Lung (tissue), 12 donors: ENCODE measurements around the gene PPARGC1A. TPM values are rescaled to one million over a fixed set of nuclear protein-coding genes. Genes with fewer than 3 reads are reported as not detected.
A peak's percentile ranks its signal among the peaks of the same experiment; 100 is the strongest.

Experiments
- ATAC-seq: fragments of 200-7000 bp; cut with Tn5 transposase; one replicate; pipeline ENCODE4 v1.9.1; 2020; ENCODE audit warnings: moderate number of reproducible peaks; ENCODE audit not compliant: insufficient read depth, low FRiP score
- DNase-seq, 3 donors: peaks; one replicate each; pipeline ENCODE4 v3.0.0-alpha.2; 2013 to 2017
- H3K27ac ChIP-seq, 2 donors: one replicate each; pipeline ENCODE4 v1.5.1; 2013; ENCODE audit warnings: mild to moderate bottlenecking in 2 of 2, moderate library complexity in 2 of 2, control low read depth in 1 of 2, inconsistent platforms in 1 of 2, low read depth in 1 of 2, low read length in 1 of 2
- H3K27me3 ChIP-seq, 3 donors: one replicate each; pipeline ENCODE4 v1.5.1; 2013; ENCODE audit warnings: low read length in 2 of 3; ENCODE audit not compliant: control insufficient read depth in 3 of 3, insufficient read depth in 3 of 3
- H3K36me3 ChIP-seq, 4 donors: one replicate each; pipeline ENCODE4 v1.5.1; 2013; ENCODE audit warnings: low read length in 4 of 4, mild to moderate bottlenecking in 1 of 4, moderate library complexity in 1 of 4; ENCODE audit not compliant: control insufficient read depth in 4 of 4, insufficient read depth in 4 of 4
- H3K4me1 ChIP-seq, 5 donors: one replicate each; pipeline ENCODE4 v1.5.1; 2013; ENCODE audit warnings: low read length in 5 of 5, mild to moderate bottlenecking in 2 of 5, moderate library complexity in 1 of 5; ENCODE audit not compliant: control insufficient read depth in 5 of 5, insufficient read depth in 5 of 5
- H3K4me3 ChIP-seq: one replicate; pipeline ENCODE4 v1.5.1; 2013; ENCODE audit warnings: mild to moderate bottlenecking, control low read depth, moderate library complexity
- H3K9ac ChIP-seq, 2 donors: one replicate each; pipeline ENCODE4 v1.5.1; 2013; ENCODE audit warnings: low read length in 2 of 2, control low read depth in 1 of 2; ENCODE audit not compliant: insufficient read depth in 1 of 2
- H3K9me3 ChIP-seq, 4 donors: one replicate each; pipeline ENCODE4 v1.5.1; 2013; ENCODE audit warnings: low read length in 3 of 4, mild to moderate bottlenecking in 1 of 4, moderate library complexity in 1 of 4; ENCODE audit not compliant: control insufficient read depth in 4 of 4, insufficient read depth in 3 of 4
- WGBS, 2 donors: extraction: QIAGEN DNeasy Blood & Tissue Kit; methylation state at CpG; one replicate each; pipeline ENCODE4 v1.1.7; 2013; 5-methylcytosine and 5-hydroxymethylcytosine counted together
- polyA plus RNA-seq, 2 donors: library from polyadenylated mRNA; stranded (reverse); fragments of 200-250 nt; gene quantifications; one replicate each; pipeline ENCODE4 v1.2.1, GENCODE V29; 2013
- total RNA-seq, 2 donors: library from RNA; depleted of rRNA in 1 of 2; stranded (reverse); fragments of >200 nt in 1 of 2; gene quantifications; one replicate each; pipeline ENCODE4 v1.2.1, GENCODE V29; 2014 to 2021
- TF ChIP-seq, protein P1 (sequence below): IDR thresholded peaks from 2 replicates; pipeline ENCODE4 v1.5.1; 2012; ENCODE audit warnings: mild to moderate bottlenecking; ENCODE audit errors: control extremely low read depth, extremely low read depth
- donor health status: control.
- donor health status: control.
- donor health status: Bipolar disorder and iron deficiency.
- donor health status: healthy.
- donor health status: DM: yes; HTN: yes; CAD: no.

PPARGC1A gene
- total and polyA plus RNA-seq, 4 donors: 1.1 to 17.9 (median 5.1) TPM

DNA sequence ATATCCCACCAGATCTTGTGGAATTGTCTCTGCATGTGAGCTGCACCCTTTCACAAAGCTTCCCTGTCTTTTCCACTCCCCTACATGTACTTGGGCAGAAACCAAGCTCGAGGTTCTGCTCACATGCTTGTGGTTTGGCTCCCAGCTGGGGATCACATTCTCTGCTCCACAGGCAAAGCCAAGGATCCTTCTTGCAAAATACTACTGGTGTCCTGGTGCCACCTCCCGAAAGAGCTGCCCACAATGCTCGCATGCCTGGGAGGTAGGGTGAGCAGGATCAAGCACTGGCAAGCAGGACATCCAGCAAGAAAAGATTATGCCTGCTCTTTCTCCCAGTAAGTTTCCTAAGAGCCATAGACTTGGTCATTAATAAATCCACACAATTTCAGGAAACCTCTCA, 45.1 kb upstream of the PPARGC1A start:
- Histone ChIP-seq H3K9me3 (peaks cover 0 to 2% (median 0%) of the 10 kb centered on the region in 4 donors), H3K4me1 (peaks cover 0 to 12% (median 3%) of the 10 kb centered on the region in 5 donors), H3K9ac (no peak overlapping the region), H3K4me3 (no peak overlapping the region), H3K27me3 (no peaks in the 10 kb centered on the region), H3K36me3 (no peaks in the 10 kb centered on the region), H3K27ac (peak overlapping the region in 1 of 2 donors; percentile 84)
- peak in 2 of 3 donors; percentile 18 to 53 for DNase-seq
- TF ChIP-seq, protein P1, sequence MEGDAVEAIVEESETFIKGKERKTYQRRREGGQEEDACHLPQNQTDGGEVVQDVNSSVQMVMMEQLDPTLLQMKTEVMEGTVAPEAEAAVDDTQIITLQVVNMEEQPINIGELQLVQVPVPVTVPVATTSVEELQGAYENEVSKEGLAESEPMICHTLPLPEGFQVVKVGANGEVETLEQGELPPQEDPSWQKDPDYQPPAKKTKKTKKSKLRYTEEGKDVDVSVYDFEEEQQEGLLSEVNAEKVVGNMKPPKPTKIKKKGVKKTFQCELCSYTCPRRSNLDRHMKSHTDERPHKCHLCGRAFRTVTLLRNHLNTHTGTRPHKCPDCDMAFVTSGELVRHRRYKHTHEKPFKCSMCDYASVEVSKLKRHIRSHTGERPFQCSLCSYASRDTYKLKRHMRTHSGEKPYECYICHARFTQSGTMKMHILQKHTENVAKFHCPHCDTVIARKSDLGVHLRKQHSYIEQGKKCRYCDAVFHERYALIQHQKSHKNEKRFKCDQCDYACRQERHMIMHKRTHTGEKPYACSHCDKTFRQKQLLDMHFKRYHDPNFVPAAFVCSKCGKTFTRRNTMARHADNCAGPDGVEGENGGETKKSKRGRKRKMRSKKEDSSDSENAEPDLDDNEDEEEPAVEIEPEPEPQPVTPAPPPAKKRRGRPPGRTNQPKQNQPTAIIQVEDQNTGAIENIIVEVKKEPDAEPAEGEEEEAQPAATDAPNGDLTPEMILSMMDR: no peak
- peak; percentile 60 for ATAC-seq
- WGBS, 2 donors: 16 to 40% methylated on average over 3 of the region's 3 CpGs

DNA sequence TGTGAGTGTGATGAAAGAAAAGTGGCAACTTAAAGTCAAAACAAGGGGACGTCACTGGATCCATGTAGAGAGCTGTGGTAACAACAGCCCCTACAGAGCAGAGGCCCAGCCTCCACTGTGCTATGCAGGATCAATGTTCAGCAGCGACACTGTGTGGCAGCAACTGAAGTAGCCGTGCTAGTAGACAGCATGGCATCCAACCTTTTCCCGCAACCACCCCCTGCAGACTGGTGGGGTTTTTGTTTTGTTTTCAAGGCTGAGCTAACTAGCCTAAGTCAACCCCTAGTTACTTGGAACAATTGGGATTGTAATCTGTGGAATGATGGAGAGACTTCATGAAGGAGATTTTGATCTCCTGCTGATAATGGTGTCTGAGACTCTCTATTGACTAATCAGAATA, 44.4 kb upstream of the PPARGC1A start:
- WGBS, 2 donors: 90 to 96% methylated on average over 4 of the region's 4 CpGs
- Histone ChIP-seq H3K36me3 (no peaks in the 10 kb centered on the region), H3K27ac (peak overlapping the region in 1 of 2 donors; percentile 84), H3K9ac (no peak overlapping the region), H3K9me3 (peaks cover 0 to 2% (median 0%) of the 10 kb centered on the region in 4 donors), H3K4me1 (peaks cover 0 to 12% (median 3%) of the 10 kb centered on the region in 5 donors), H3K27me3 (no peaks in the 10 kb centered on the region), H3K4me3 (no peak overlapping the region)
- ATAC-seq (no peak), DNase-seq (no peak)
- TF ChIP-seq, protein P1: no peak

DNA sequence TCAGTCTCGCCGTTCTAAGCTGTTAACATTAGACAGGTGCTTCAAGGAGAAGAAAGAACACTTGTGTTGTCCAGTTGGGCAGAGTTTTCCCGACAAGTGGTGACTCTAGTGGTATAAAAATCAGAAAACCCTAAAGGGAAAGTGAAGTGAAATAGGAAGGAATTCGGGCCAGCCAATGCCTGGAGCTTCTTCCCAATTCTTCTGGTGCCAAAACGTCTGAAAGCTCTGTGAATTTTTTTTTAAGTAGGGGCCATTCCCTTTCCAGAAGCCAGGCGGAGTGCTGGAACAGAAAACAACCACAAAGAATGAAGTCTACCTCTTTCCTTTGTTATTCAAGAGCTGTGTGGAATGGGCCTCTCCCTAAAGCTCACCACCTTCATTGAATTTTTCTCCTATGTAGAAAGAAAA, 43.1 kb upstream of the PPARGC1A start:
- peak in 2 of 3 donors; percentile 47 to 51 for DNase-seq
- TF ChIP-seq, protein P1: no peak
- Histone ChIP-seq H3K4me1 (peaks cover 0 to 12% (median 3%) of the 10 kb centered on the region in 5 donors), H3K9ac (no peak overlapping the region), H3K27me3 (no peaks in the 10 kb centered on the region), H3K4me3 (no peak overlapping the region), H3K9me3 (peaks cover 0 to 2% (median 0%) of the 10 kb centered on the region in 4 donors), H3K36me3 (no peaks in the 10 kb centered on the region), H3K27ac (peak overlapping the region in 1 of 2 donors; percentile 84)
- ATAC-seq: no peak
- WGBS, 2 donors: 43 to 62% methylated on average over 6 of the region's 6 CpGs

GRCh38 chr4:23932186-23932585, 42.3 kb upstream of the PPARGC1A start:
- TF ChIP-seq, protein P1: no peak
- DNase-seq: no peak
- no peak overlapping the region for H3K9ac ChIP-seq
- H3K36me3 ChIP-seq: no peaks in the 10 kb centered on the region
- 84 to 87% methylated on average over 4 of the region's 4 CpGs for WGBS, 2 donors
- peaks cover 0 to 2% (median 0%) of the 10 kb centered on the region in 4 donors for H3K9me3 ChIP-seq
- peak overlapping the region in 1 of 2 donors; percentile 81 for H3K27ac ChIP-seq
- peaks cover 0 to 12% (median 3%) of the 10 kb centered on the region in 5 donors for H3K4me1 ChIP-seq
- H3K4me3 ChIP-seq: no peak overlapping the region
- ATAC-seq: no peak
- H3K27me3 ChIP-seq: no peaks in the 10 kb centered on the region
